GM12878 (cell line): ENCODE measurements around the gene LFNG. TPM values are rescaled to one million over a fixed set of nuclear protein-coding genes. Genes with fewer than 3 reads are reported as not detected.

ENCODE experiments used
- ATAC-seq: fragments of 200-7000 bp; cut with Tn5 transposase; 3 replicates; pipeline ENCODE4 v1.9.1; 2020; ENCODE audit warnings: mild to moderate bottlenecking, moderate library complexity
- BruUV-seq: library from RNA; stranded (reverse); fragments of 400-500 nt; replicated peaks from 2 replicates; lab custom pipeline; 2021; lab: Mats Ljungman, UMichigan
- CTCF ChIA-PET: fragments of 300-600 bp; sonication (Branson Sonifier 250); formaldehyde crosslinking; extraction: SDS; loops from one replicate; lab custom pipeline; 2021; ENCODE audit warnings: inconsistent platforms; lab: Yijun Ruan, JAX
- POLR2A ChIA-PET: fragments of 350-600 bp; formaldehyde crosslinking; extraction: SDS; loops from one replicate; lab custom pipeline; 2021; ENCODE audit warnings: inconsistent platforms; lab: Charles Lee
- RAD21 ChIA-PET: fragments of 300-600 bp; sonication (Branson Sonifier 250); formaldehyde crosslinking; loops from one replicate; lab custom pipeline; 2023; ENCODE audit warnings: antibody characterized with exemption; ENCODE audit not compliant: unreplicated experiment; lab: Charles Lee
- SMC1A ChIA-PET: fragments of 300-600 bp; sonication (Branson Sonifier 250); formaldehyde crosslinking; loops from one replicate; lab custom pipeline; 2023; ENCODE audit not compliant: unreplicated experiment, uncharacterized antibody; lab: Charles Lee
- DNase-seq: peaks from one replicate; pipeline ENCODE4 v3.0.0-alpha.2; 2011; ENCODE audit warnings: low read depth, low spot score
- FAIRE-seq: peaks from 3 replicates; lab custom pipeline; 2011; peaks lifted over from hg19 to GRCh38; lab: Jason Lieb, UNC
- H2AFZ ChIP-seq: 2 replicates; pipeline ENCODE4 v1.6.0; 2011; ENCODE audit warnings: low read depth, low read length, control low read depth; ENCODE audit not compliant: control insufficient read depth
- H3K27ac ChIP-seq: 2 replicates; pipeline ENCODE4 v1.5.1; 2011; ENCODE audit warnings: control low read depth; ENCODE audit not compliant: control insufficient read depth, insufficient read depth
- H3K27me3 ChIP-seq, 2 experiments: replicated peaks in 1 of 2; 2 replicates each; pipeline versions ENCODE4 v1.6.0 to v1.6.1; 2011; ENCODE audit warnings: low read length in 1 of 2; ENCODE audit not compliant: control insufficient read depth in 2 of 2, insufficient read depth in 2 of 2
- H3K36me3 ChIP-seq, 2 experiments: 2 replicates each; pipeline ENCODE4 v1.5.1; 2011; ENCODE audit warnings: low read length in 1 of 2; ENCODE audit not compliant: control insufficient read depth in 2 of 2, insufficient read depth in 2 of 2
- H3K4me1 ChIP-seq: 2 replicates; pipeline ENCODE4 v1.6.1; 2011; ENCODE audit warnings: mild to moderate bottlenecking, low read length, moderate library complexity, mixed read lengths; ENCODE audit not compliant: control insufficient read depth, insufficient read depth
- H3K4me2 ChIP-seq: 2 replicates; pipeline ENCODE4 v1.6.0; 2011; ENCODE audit warnings: control low read depth; ENCODE audit not compliant: control insufficient read depth, insufficient read depth
- H3K4me3 ChIP-seq: fragments of 200-600 bp; sonication (generic); 2 replicates; pipeline ENCODE4 v1.5.1; 2016
- H3K79me2 ChIP-seq: 2 replicates; pipeline ENCODE4 v1.6.0; 2011; ENCODE audit warnings: low read length; ENCODE audit not compliant: control insufficient read depth, insufficient read depth
- H3K9ac ChIP-seq: 2 replicates; pipeline ENCODE4 v1.8.0; 2011; ENCODE audit warnings: low read length, control low read depth, mixed read lengths; ENCODE audit not compliant: control insufficient read depth, insufficient read depth
- H3K9me3 ChIP-seq: replicated peaks from 3 replicates; pipeline ENCODE4 v1.5.1; 2011; ENCODE audit warnings: mild to moderate bottlenecking, low read length; ENCODE audit not compliant: control insufficient read depth, insufficient read depth
- H4K20me1 ChIP-seq: 2 replicates; pipeline ENCODE4 v1.6.0; 2011; ENCODE audit not compliant: control insufficient read depth, insufficient read depth
- BCLAF1 ChIP-seq: fragments of 450-650 bp; IDR thresholded peaks from 2 replicates; pipeline ENCODE4 v1.6.1; 2017; ENCODE audit warnings: antibody characterized with exemption, mild to moderate bottlenecking, moderate library complexity
- E2F8 ChIP-seq: fragments of 450-650 bp; IDR thresholded peaks from 2 replicates; pipeline ENCODE4 v1.6.1; 2018; ENCODE audit warnings: mild to moderate bottlenecking, low read depth, moderate library complexity; ENCODE audit not compliant: partially characterized antibody
- EED ChIP-seq: sonication (generic); IDR thresholded peaks from 2 replicates; pipeline ENCODE4 v1.6.1; 2016; ENCODE audit warnings: antibody characterized with exemption, low read depth
- ESRRA ChIP-seq: IDR thresholded peaks from 2 replicates; pipeline ENCODE4 v1.6.1; 2012; ENCODE audit warnings: mild to moderate bottlenecking, low read length, improper control_type of control experiment
- ETV6 ChIP-seq, 2 experiments: fragments of 450-650 bp in 1 of 2; IDR thresholded peaks in 1 of 2; conservative IDR thresholded peaks in 1 of 2; 2 replicates each; pipeline ENCODE4 v1.6.1; 2014; ENCODE audit warnings: antibody characterized with exemption in 1 of 2, borderline replicate concordance in 1 of 2, low read depth in 1 of 2, mild to moderate bottlenecking in 1 of 2, moderate library complexity in 1 of 2
- GABPA ChIP-seq: IDR thresholded peaks from 2 replicates; pipeline ENCODE4 v1.6.1; 2014; ENCODE audit warnings: antibody characterized with exemption, low read depth, mild to moderate bottlenecking, inconsistent platforms
- IKZF2 ChIP-seq, 2 experiments: fragments of 450-650 bp; IDR thresholded peaks; 2 replicates each; pipeline ENCODE4 v1.6.1; 2017; ENCODE audit warnings: mild to moderate bottlenecking in 2 of 2, moderate library complexity in 2 of 2
- IRF3 ChIP-seq: fragments of 450-650 bp; IDR thresholded peaks from 2 replicates; pipeline ENCODE4 v1.6.1; 2014; ENCODE audit warnings: mild to moderate bottlenecking
- MTA3 ChIP-seq: IDR thresholded peaks from 2 replicates; pipeline ENCODE4 v1.6.1; 2012; ENCODE audit warnings: low read length, inconsistent platforms, borderline replicate concordance
- NR2C1 ChIP-seq: fragments of 450-650 bp; IDR thresholded peaks from 2 replicates; pipeline ENCODE4 v1.6.1; 2017; ENCODE audit warnings: antibody characterized with exemption, mild to moderate bottlenecking, moderate library complexity
- NR2C2 ChIP-seq: IDR thresholded peaks from 2 replicates; pipeline ENCODE4 v1.6.1; 2011; ENCODE audit warnings: borderline replicate concordance, low read depth; ENCODE audit not compliant: control insufficient read depth, insufficient read length
- NR2F1 ChIP-seq: fragments of 450-650 bp; conservative IDR thresholded peaks from 2 replicates; pipeline ENCODE4 v1.6.1; 2017; ENCODE audit warnings: mild to moderate bottlenecking
- NRF1 ChIP-seq: conservative IDR thresholded peaks from 2 replicates; pipeline ENCODE4 v1.6.1; 2011; ENCODE audit warnings: mild to moderate bottlenecking, low read depth, low read length, improper control_type of control experiment
- PML ChIP-seq: IDR thresholded peaks from 2 replicates; pipeline ENCODE4 v1.6.1; 2012; ENCODE audit warnings: low read length, inconsistent platforms
- RB1 ChIP-seq: fragments of 450-650 bp; formaldehyde crosslinking; IDR thresholded peaks from 2 replicates; pipeline ENCODE4 v1.6.1; 2017; ENCODE audit warnings: mild to moderate bottlenecking, borderline replicate concordance
- SMAD1 ChIP-seq: fragments of 450-650 bp; IDR thresholded peaks from 2 replicates; pipeline ENCODE4 v1.6.1; 2018; ENCODE audit warnings: mild to moderate bottlenecking, low read depth; ENCODE audit not compliant: partially characterized antibody
- WRNIP1 ChIP-seq: IDR thresholded peaks from 2 replicates; pipeline ENCODE4 v1.6.1; 2011; ENCODE audit warnings: low read depth, low read length, improper control_type of control experiment, borderline replicate concordance
- WGBS: methylation state at CpG from one replicate; pipeline ENCODE4 v1.1.6; 2016; ENCODE audit warnings: low lambda C conversion rate; ENCODE audit not compliant: insufficient replicate concordance, insufficient coverage; ENCODE audit errors: missing lambda C conversion rate; 5-methylcytosine and 5-hydroxymethylcytosine counted together
- in situ Hi-C: fragments of 300-500 bp; cut with MboI; formaldehyde crosslinking; loops from 9 replicates; pipeline ENCODE4 v1.14.3; 2018; ENCODE audit warnings: mixed read lengths
- intact Hi-C: fragments of 100-400 bp; cut with micrococcal nuclease; formaldehyde crosslinking; loops from one replicate; pipeline ENCODE4 v1.14.2; 2022; ENCODE audit not compliant: unreplicated experiment
- polyA plus RNA-seq, 11 experiments: library from polyadenylated mRNA; depleted of rRNA in 4 of 11; unstranded in 6 of 11; stranded (reverse) in 5 of 11; fragments of >200 nt; fragmentation: Nextera tagmentation in 4 of 11; fragmentation: Illumina TruSeq in 1 of 11; extraction: Ambion mirVana in 4 of 11; extraction: Trizol in 1 of 11; gene quantifications; 1 replicate in 1 of 11; 2 replicates in 10 of 11; pipeline versions ENCODE4 v1.2.1 to v1.2.3, GENCODE V29; 2011 to 2016; ENCODE audit warnings: inconsistent platforms in 2 of 11, missing spikeins in 2 of 11, low read depth in 1 of 11
- total RNA-seq, 4 experiments: library from RNA; depleted of rRNA in 3 of 4; stranded (reverse); fragments of >200 nt in 3 of 4; fragmentation: Illumina TruSeq in 1 of 4; extraction: Trizol in 1 of 4; gene quantifications; 2 replicates each; pipeline versions ENCODE4 v1.2.1 to v1.2.3, GENCODE V29; 2013 to 2021
- TF ChIP-seq, protein P1 (sequence below): fragments of 450-650 bp; IDR thresholded peaks from 2 replicates; pipeline ENCODE4 v1.6.1; 2016; ENCODE audit warnings: mild to moderate bottlenecking

Gene LFNG
- total and polyA plus RNA-seq, 10 of the 15 experiments (the other 5 are each of a cell fraction or from before 2014, with no cell fraction given): 0.09 to 0.68 (median 0.33) TPM; not detected in 2

DNA sequence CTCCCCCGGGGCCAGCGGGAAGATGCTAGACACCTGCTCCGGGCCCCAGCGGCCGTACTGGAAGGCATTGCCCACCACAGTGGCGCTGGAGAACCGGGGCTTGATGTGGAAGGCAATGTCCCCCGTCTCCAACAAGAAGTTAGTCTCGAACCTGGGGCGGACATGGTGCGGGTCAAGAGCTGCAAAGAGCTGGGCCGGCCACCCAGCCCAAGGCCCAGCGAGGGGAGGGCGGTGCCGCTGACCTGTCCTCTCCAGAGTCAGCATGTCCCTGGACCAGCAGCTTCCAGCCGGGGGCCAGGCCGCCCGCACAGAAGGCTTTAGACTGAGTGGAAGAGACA is 43.9 kb upstream of the LFNG start:
- no peaks in the 10 kb centered on the region for H3K27me3 ChIP-seq
- no TSS peak for BruUV-seq
- DNase-seq: no peak
- FAIRE-seq: no peak
- intact Hi-C loops (no loop called here), in situ Hi-C loops (no loop called here)
- H3K9ac ChIP-seq: no peak overlapping the region
- no peaks in the 10 kb centered on the region for H3K36me3 ChIP-seq
- POLR2A ChIA-PET: no interaction called here
- H3K4me3 ChIP-seq: no peak overlapping the region
- CTCF ChIA-PET: no interaction called here
- no peaks in the 10 kb centered on the region for H3K9me3 ChIP-seq
- H3K79me2 ChIP-seq: no peaks in the 10 kb centered on the region
- WGBS: 72% methylated on average over 17 of the region's 18 CpGs
- RAD21 ChIA-PET: no interaction called here
- ATAC-seq: no peak
- no peaks in the 10 kb centered on the region for H3K4me1 ChIP-seq
- no peaks in the 10 kb centered on the region for H4K20me1 ChIP-seq
- H3K4me2 ChIP-seq: no peak overlapping the region
- H3K27ac ChIP-seq: no peak overlapping the region
- SMC1A ChIA-PET: no interaction called here
- H2AFZ ChIP-seq: no peak overlapping the region
- no peak for TF ChIP-seq E2F8
- no peak for TF ChIP-seq BCLAF1
- no peak for TF ChIP-seq NR2C1
- TF ChIP-seq ESRRA: no peak
- TF ChIP-seq NR2C2: no peak
- no peak for TF ChIP-seq IKZF2 (IDR thresholded peaks at IDR 0.05)
- no peak for TF ChIP-seq IRF3
- TF ChIP-seq GABPA: no peak
- TF ChIP-seq WRNIP1: no peak
- TF ChIP-seq NRF1: no peak
- no peak for TF ChIP-seq MTA3
- TF ChIP-seq PML: no peak
- no peak for TF ChIP-seq RB1
- TF ChIP-seq, protein P1, sequence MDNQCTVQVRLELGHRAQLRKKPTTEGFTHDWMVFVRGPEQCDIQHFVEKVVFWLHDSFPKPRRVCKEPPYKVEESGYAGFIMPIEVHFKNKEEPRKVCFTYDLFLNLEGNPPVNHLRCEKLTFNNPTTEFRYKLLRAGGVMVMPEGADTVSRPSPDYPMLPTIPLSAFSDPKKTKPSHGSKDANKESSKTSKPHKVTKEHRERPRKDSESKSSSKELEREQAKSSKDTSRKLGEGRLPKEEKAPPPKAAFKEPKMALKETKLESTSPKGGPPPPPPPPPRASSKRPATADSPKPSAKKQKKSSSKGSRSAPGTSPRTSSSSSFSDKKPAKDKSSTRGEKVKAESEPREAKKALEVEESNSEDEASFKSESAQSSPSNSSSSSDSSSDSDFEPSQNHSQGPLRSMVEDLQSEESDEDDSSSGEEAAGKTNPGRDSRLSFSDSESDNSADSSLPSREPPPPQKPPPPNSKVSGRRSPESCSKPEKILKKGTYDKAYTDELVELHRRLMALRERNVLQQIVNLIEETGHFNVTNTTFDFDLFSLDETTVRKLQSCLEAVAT: no peak
- no peak for TF ChIP-seq ETV6 (conservative IDR thresholded peaks at IDR 0.05 in 1 of 2, IDR thresholded peaks at IDR 0.05 in 1 of 2; ENCODE audit: borderline replicate concordance in 1 of 2, low read depth in 1 of 2)
- no peak for TF ChIP-seq EED
- TF ChIP-seq NR2F1: no peak
- no peak for TF ChIP-seq SMAD1
